Left kidney (tissue), 8 donors: ENCODE data around the gene NACC1. TPM values are rescaled to one million over a fixed set of nuclear protein-coding genes. Genes with fewer than 3 reads are reported as not detected.

ENCODE experiments used
- DNase-seq: peaks from one replicate; pipeline ENCODE4 v3.0.0-alpha.2; 2013
- long read RNA-seq, 8 donors: transcript quantifications; one replicate each; lab custom pipeline, GENCODE V29; 2026
- polyA plus RNA-seq: library from polyadenylated mRNA; unstranded; fragments of 120-200 nt; gene quantifications from one replicate; pipeline ENCODE4 v1.2.1, GENCODE V29; 2013; ENCODE audit not compliant: insufficient read length

NACC1 gene
- polyA plus RNA-seq, result 20.6 TPM
- long read RNA-seq, donor 1, full-length matches to known transcripts, result 9 of 14 reads
- long read RNA-seq, donor 1, partial matches to known transcripts, result 5 of 14 reads
- long read RNA-seq, donor 1, other reads (novel, unspliced or antisense), result 0 of 14 reads
- long read RNA-seq, donor 2, full-length matches to known transcripts, result 8 of 18 reads
- long read RNA-seq, donor 2, partial matches to known transcripts, result 10 of 18 reads
- long read RNA-seq, donor 2, other reads (novel, unspliced or antisense), result 0 of 18 reads
- long read RNA-seq, donor 3, full-length matches to known transcripts, result 2 of 2 reads
- long read RNA-seq, donor 3, partial matches to known transcripts, result 0 of 2 reads
- long read RNA-seq, donor 3, other reads (novel, unspliced or antisense), result 0 of 2 reads
- long read RNA-seq, donor 4, result 0 reads
- long read RNA-seq, donor 5, full-length matches to known transcripts, result 6 of 6 reads
- long read RNA-seq, donor 5, partial matches to known transcripts, result 0 of 6 reads
- long read RNA-seq, donor 5, other reads (novel, unspliced or antisense), result 0 of 6 reads
- long read RNA-seq, donor 6, full-length matches to known transcripts, result 9 of 15 reads
- long read RNA-seq, donor 6, partial matches to known transcripts, result 6 of 15 reads
- long read RNA-seq, donor 6, other reads (novel, unspliced or antisense), result 0 of 15 reads
- long read RNA-seq, donor 7, full-length matches to known transcripts, result 7 of 7 reads
- long read RNA-seq, donor 7, partial matches to known transcripts, result 0 of 7 reads
- long read RNA-seq, donor 7, other reads (novel, unspliced or antisense), result 0 of 7 reads
- long read RNA-seq, donor 8, full-length matches to known transcripts, result 3 of 3 reads
- long read RNA-seq, donor 8, partial matches to known transcripts, result 0 of 3 reads
- long read RNA-seq, donor 8, other reads (novel, unspliced or antisense), result 0 of 3 reads

- DNase-seq, result peak; percentile 88
Measured at GRCh38 chr19:13117772-13118423, at the start of gene NACC1. Gene NACC1 (plus strand): TSS chr19:13118264. CDS start chr19:13135208, 16,944 bp downstream.

- no peak for DNase-seq
Measured at GRCh38 chr19:13069415-13070359, 48.4 kb upstream of the NACC1 start.

- no peak for DNase-seq
Measured at GRCh38 chr19:13070425-13071140, 47.5 kb upstream of the NACC1 start.

- no peak for DNase-seq
Measured at GRCh38 chr19:13071444-13072187, 46.4 kb upstream of the NACC1 start.

GRCh38 chr19:13072188-13072908 lies 45.7 kb upstream of the NACC1 start:
- no peak for DNase-seq

GRCh38 chr19:13073263-13073662 lies 44.8 kb upstream of the NACC1 start:
- DNase-seq, result no peak

- no peak for DNase-seq
Measured at GRCh38 chr19:13074378-13074777, 43.7 kb upstream of the NACC1 start.

- no peak for DNase-seq
Measured at GRCh38 chr19:13076320-13076719, 41.7 kb upstream of the NACC1 start.

- DNase-seq, result no peak
Measured at GRCh38 chr19:13076787-13077186, 41.3 kb upstream of the NACC1 start.

GRCh38 chr19:13077240-13077639 lies 40.8 kb upstream of the NACC1 start:
- DNase-seq, result no peak

GRCh38 chr19:13078381-13078780 lies 39.7 kb upstream of the NACC1 start:
- no peak for DNase-seq

GRCh38 chr19:13078897-13079541 lies 39.0 kb upstream of the NACC1 start:
- no peak for DNase-seq

GRCh38 chr19:13079542-13079986 lies 38.5 kb upstream of the NACC1 start:
- DNase-seq, result no peak

GRCh38 chr19:13082192-13083007 lies 35.7 kb upstream of the NACC1 start:
- DNase-seq, result no peak

GRCh38 chr19:13083008-13083404 lies 35.1 kb upstream of the NACC1 start:
- DNase-seq, result no peak

GRCh38 chr19:13083627-13084026 lies 34.4 kb upstream of the NACC1 start:
- DNase-seq, result no peak

GRCh38 chr19:13085666-13086065 lies 32.4 kb upstream of the NACC1 start:
- no peak for DNase-seq

- no peak for DNase-seq
Measured at GRCh38 chr19:13086341-13086740, 31.7 kb upstream of the NACC1 start.
